LNCaP clone FGC (cell line): ENCODE measurements around the gene UBE3B.

Experiments
- DNase-seq: peaks from one replicate; pipeline ENCODE4 v3.0.0-alpha.2; 2011; ENCODE audit warnings: low read depth
- H3K4me3 ChIP-seq: 2 replicates; pipeline ENCODE4 v1.5.1; 2011; ENCODE audit warnings: mild to moderate bottlenecking, low read depth, low read length, control low read depth
- CTCF ChIP-seq: IDR thresholded peaks from 2 replicates; pipeline ENCODE4 v1.5.1; 2012; ENCODE audit warnings: mild to moderate bottlenecking; ENCODE audit not compliant: control insufficient read depth, insufficient read depth; ENCODE audit errors: extremely low read depth

UBE3B gene

GRCh38 chr12:109542014-109542413 is 64.6 kb downstream of the UBE3B start:
- TF ChIP-seq CTCF: no peak
- DNase-seq: no peak
- no peak overlapping the region for H3K4me3 ChIP-seq

GRCh38 chr12:109542876-109543275 is 65.4 kb downstream of the UBE3B start:
- no peak overlapping the region for H3K4me3 ChIP-seq
- DNase-seq: no peak
- TF ChIP-seq CTCF: no peak

- H3K4me3 ChIP-seq: no peak overlapping the region
- TF ChIP-seq CTCF: no peak
- DNase-seq: peak; percentile 57
Measured at GRCh38 chr12:109544955-109545531, 67.6 kb downstream of the UBE3B start.

GRCh38 chr12:109545826-109546225 is 68.4 kb downstream of the UBE3B start:
- H3K4me3 ChIP-seq: no peak overlapping the region
- no peak for TF ChIP-seq CTCF
- DNase-seq: no peak

- TF ChIP-seq CTCF: no peak
- DNase-seq: no peak
- H3K4me3 ChIP-seq: no peak overlapping the region
Measured at GRCh38 chr12:109547286-109547685, 69.9 kb downstream of the UBE3B start.

GRCh38 chr12:109548258-109548657 is 70.8 kb downstream of the UBE3B start:
- no peak overlapping the region for H3K4me3 ChIP-seq
- no peak for TF ChIP-seq CTCF
- no peak for DNase-seq

- no peak overlapping the region for H3K4me3 ChIP-seq
- no peak for TF ChIP-seq CTCF
- no peak for DNase-seq
Measured at GRCh38 chr12:109549613-109550270, 72.3 kb downstream of the UBE3B start.
